Fibroblast of mammary gland (primary cell): ENCODE results near the gene FBXO28.

Experiments
- DNase-seq: peaks from one replicate; pipeline ENCODE4 v3.0.0-alpha.2; 2010; ENCODE audit warnings: low read depth
- H3K4me3 ChIP-seq: 2 replicates; pipeline ENCODE4 v1.5.1; 2011; ENCODE audit warnings: low read depth, mild to moderate bottlenecking, low read length, moderate library complexity; ENCODE audit not compliant: control insufficient read depth
- CTCF ChIP-seq: conservative IDR thresholded peaks from 2 replicates; pipeline ENCODE4 v1.5.1; 2011; ENCODE audit warnings: low read depth, low read length, inconsistent platforms; ENCODE audit not compliant: control insufficient read depth, insufficient read depth

FBXO28 gene

GRCh38 chr1:224181453-224181810, 67.5 kb downstream of the FBXO28 start:
- no peak for DNase-seq
- H3K4me3 ChIP-seq, result no peak overlapping the region
- TF ChIP-seq CTCF, result no peak

- H3K4me3 ChIP-seq, result peak overlapping the region; percentile 86
- no peak for TF ChIP-seq CTCF
- DNase-seq, result no peak
These were observed 68.3 kb downstream of the FBXO28 start for GRCh38 chr1:224182057-224182865.

- TF ChIP-seq CTCF, result no peak
- peak; percentile 55 for DNase-seq
- peak within 1 kb of the TSS; percentile 86 for H3K4me3 ChIP-seq
These were observed 69.1 kb downstream of the FBXO28 start, which contains the start of gene DEGS1 for GRCh38 chr1:224182866-224183590. DEGS1 (plus strand) TSS chr1:224183240; CDS start chr1:224183337, 97 bp downstream.

- TF ChIP-seq CTCF, result no peak
- peak; percentile 69 for DNase-seq
- H3K4me3 ChIP-seq, result peak overlapping the region; percentile 86
These were observed 69.8 kb downstream of the FBXO28 start for GRCh38 chr1:224183591-224184312.

GRCh38 chr1:224185208-224185607, 71.3 kb downstream of the FBXO28 start:
- no peak overlapping the region for H3K4me3 ChIP-seq
- no peak for TF ChIP-seq CTCF
- DNase-seq, result no peak

- no peak for DNase-seq
- TF ChIP-seq CTCF, result no peak
- no peak overlapping the region for H3K4me3 ChIP-seq
These were observed 74.4 kb downstream of the FBXO28 start for GRCh38 chr1:224188286-224188685.
